ENCODE results near the gene ZNF761. TPM values are rescaled to one million over a fixed set of nuclear protein-coding genes. Genes with fewer than 3 reads are reported as not detected.
"Not testable (repeated sequence)": the region's sequence is repeated elsewhere in the genome, so short reads cannot be mapped to it uniquely, and the experiment has no call there.

The ZNF761 gene
- total RNA-seq: 8.6 TPM

- peak; percentile 91 to 94 (median 93) for DNase-seq (ENCODE audit: low read depth in 2 of 3, low spot score in 2 of 3)
These were observed at the start of gene ZNF761 for GRCh38 chr19:53431399-53432087. Gene ZNF761, plus strand, starts transcription at chr19:53431984. Its CDS starts 15,285 bp downstream, at chr19:53447269.

GRCh38 chr19:53388168-53388567 lies 43.6 kb upstream of the ZNF761 start:
- no peak for DNase-seq (ENCODE audit: low read depth in 2 of 3, low spot score in 2 of 3)

GRCh38 chr19:53388904-53389303 lies 42.9 kb upstream of the ZNF761 start:
- no peak for DNase-seq (ENCODE audit: low read depth in 2 of 3, low spot score in 2 of 3)

GRCh38 chr19:53389571-53389970 lies 42.2 kb upstream of the ZNF761 start:
- DNase-seq (ENCODE audit: low read depth in 2 of 3, low spot score in 2 of 3): no peak

GRCh38 chr19:53389978-53390377 lies 41.8 kb upstream of the ZNF761 start:
- DNase-seq (ENCODE audit: low read depth in 2 of 3, low spot score in 2 of 3): no peak

GRCh38 chr19:53394522-53394973 lies 37.2 kb upstream of the ZNF761 start:
- DNase-seq (ENCODE audit: low read depth in 2 of 3, low spot score in 2 of 3): no peak

- peak; percentile 92 to 95 (median 94) for DNase-seq (ENCODE audit: low read depth in 2 of 3, low spot score in 2 of 3)
These were observed 36.6 kb upstream of the ZNF761 start, which contains the start of gene ZNF765 for GRCh38 chr19:53394974-53395839. Gene ZNF765, plus strand, starts transcription at chr19:53395149. Its CDS starts 2,867 bp downstream, at chr19:53398016.

- DNase-seq (ENCODE audit: low read depth in 2 of 3, low spot score in 2 of 3): not testable (repeated sequence)
These were observed 35.8 kb upstream of the ZNF761 start for GRCh38 chr19:53395840-53396524.

GRCh38 chr19:53396525-53396868 lies 35.3 kb upstream of the ZNF761 start:
- DNase-seq (ENCODE audit: low read depth in 2 of 3, low spot score in 2 of 3): no peak

GRCh38 chr19:53397918-53398317 lies 33.9 kb upstream of the ZNF761 start:
- not testable (repeated sequence) for DNase-seq (ENCODE audit: low read depth in 2 of 3, low spot score in 2 of 3)

- no peak for DNase-seq (ENCODE audit: low read depth in 2 of 3, low spot score in 2 of 3)
These were observed 22.1 kb upstream of the ZNF761 start for GRCh38 chr19:53409505-53410204.

- not testable (repeated sequence) for DNase-seq (ENCODE audit: low read depth in 2 of 3, low spot score in 2 of 3)
These were observed 11.1 kb upstream of the ZNF761 start for GRCh38 chr19:53420520-53421315.

GRCh38 chr19:53422551-53422950 lies 9.2 kb upstream of the ZNF761 start:
- DNase-seq (ENCODE audit: low read depth in 2 of 3, low spot score in 2 of 3): no peak

- not testable (repeated sequence) for DNase-seq (ENCODE audit: low read depth in 2 of 3, low spot score in 2 of 3)
These were observed 8.7 kb upstream of the ZNF761 start for GRCh38 chr19:53423074-53423473.

GRCh38 chr19:53423680-53424079 lies 8.1 kb upstream of the ZNF761 start:
- peak in 1 of 3 donors; percentile 33 for DNase-seq (ENCODE audit: low read depth in 2 of 3, low spot score in 2 of 3)

GRCh38 chr19:53424968-53425597 lies 6.7 kb upstream of the ZNF761 start:
- peak; percentile 43 to 79 (median 73) for DNase-seq (ENCODE audit: low read depth in 2 of 3, low spot score in 2 of 3)

GRCh38 chr19:53432088-53432661 lies 391 bp downstream of the ZNF761 start:
- peak in 2 of 3 donors; percentile 3 to 5 for DNase-seq (ENCODE audit: low read depth in 2 of 3, low spot score in 2 of 3)

- not testable (repeated sequence) for DNase-seq (ENCODE audit: low read depth in 2 of 3, low spot score in 2 of 3)
These were observed 12.0 kb downstream of the ZNF761 start for GRCh38 chr19:53443809-53444208.

- DNase-seq (ENCODE audit: low read depth in 2 of 3, low spot score in 2 of 3): not testable (repeated sequence)
These were observed 15.4 kb downstream of the ZNF761 start for GRCh38 chr19:53447196-53447595.

Data from hematopoietic multipotent progenitor cell (in vitro differentiated cells).